Urinary bladder (tissue), 4 donors: ENCODE measurements around the gene STRA8. TPM values are rescaled to one million over a fixed set of nuclear protein-coding genes. Genes with fewer than 3 reads are reported as not detected.

Source experiments
- DNase-seq: peaks from one replicate; pipeline ENCODE4 v3.0.0-alpha.2; 2015; ENCODE audit errors: extremely low spot score
- H3K27ac ChIP-seq: one replicate; pipeline ENCODE4 v1.5.1; 2013; ENCODE audit warnings: low read depth, mild to moderate bottlenecking, moderate library complexity
- H3K36me3 ChIP-seq: one replicate; pipeline ENCODE4 v1.6.1; 2013; ENCODE audit warnings: mild to moderate bottlenecking, moderate library complexity; ENCODE audit not compliant: insufficient read depth
- H3K4me1 ChIP-seq: one replicate; pipeline ENCODE4 v1.6.1; 2013; ENCODE audit warnings: mild to moderate bottlenecking, moderate library complexity; ENCODE audit not compliant: insufficient read depth
- H3K4me3 ChIP-seq: one replicate; pipeline ENCODE4 v1.5.1; 2013; ENCODE audit warnings: low read depth, low read length
- WGBS: extraction: QIAGEN DNeasy Blood & Tissue Kit; methylation state at CpG from one replicate; pipeline ENCODE4 v1.1.7; 2013; 5-methylcytosine and 5-hydroxymethylcytosine counted together
- polyA plus RNA-seq: library from polyadenylated mRNA; stranded (reverse); fragments of 200-250 nt; gene quantifications from one replicate; pipeline ENCODE4 v1.2.3, GENCODE V29; 2013
- total RNA-seq: library from RNA; depleted of rRNA; stranded (reverse); fragments of >200 nt; gene quantifications from one replicate; pipeline ENCODE4 v1.2.3, GENCODE V29; 2014
- donor health status: healthy with polysubstance abuse.
- donor health status: healthy.

STRA8 gene, protein sequence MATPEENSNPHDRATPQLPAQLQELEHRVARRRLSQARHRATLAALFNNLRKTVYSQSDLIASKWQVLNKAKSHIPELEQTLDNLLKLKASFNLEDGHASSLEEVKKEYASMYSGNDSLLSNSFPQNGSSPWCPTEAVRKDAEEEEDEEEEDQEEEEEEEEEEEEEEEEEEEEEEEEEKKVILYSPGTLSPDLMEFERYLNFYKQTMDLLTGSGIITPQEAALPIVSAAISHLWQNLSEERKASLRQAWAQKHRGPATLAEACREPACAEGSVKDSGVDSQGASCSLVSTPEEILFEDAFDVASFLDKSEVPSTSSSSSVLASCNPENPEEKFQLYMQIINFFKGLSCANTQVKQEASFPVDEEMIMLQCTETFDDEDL
- not detected for total RNA-seq
- polyA plus RNA-seq = not detected

DNA sequence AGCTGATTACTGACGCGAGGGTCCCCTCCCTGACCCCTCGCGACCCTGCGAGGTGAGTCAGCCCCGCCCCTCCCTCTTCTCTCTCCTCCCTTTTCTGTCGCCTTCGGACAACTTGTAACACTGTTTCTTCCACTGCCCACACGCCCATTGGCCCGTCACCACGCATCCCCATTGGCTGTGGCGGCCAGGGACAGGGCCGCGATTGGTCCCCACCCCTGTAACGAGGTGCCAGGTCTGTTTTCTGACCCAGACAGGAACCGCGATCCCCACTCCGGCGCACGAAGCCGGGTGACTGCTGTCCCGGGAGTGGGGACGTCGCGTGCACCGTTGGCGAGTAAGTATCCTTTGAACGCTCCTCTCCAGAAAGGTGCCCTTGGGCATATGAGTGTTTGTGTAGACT lies at the start of gene STRA8:
Gene STRA8, plus strand, starts transcription at position 269 of the 400 bp plus-strand sequence. CDS start 6,687 bp downstream, outside the sequence.
- no peak within 1 kb of the TSS for H3K4me3 ChIP-seq
- no peaks in the 10 kb centered on the region for H3K36me3 ChIP-seq
- no peak within 1 kb of the TSS for H3K27ac ChIP-seq
- DNase-seq = no peak
- H3K4me1 ChIP-seq = no peaks in the 10 kb centered on the region
- WGBS = 94% methylated on average over 28 of the region's 28 CpGs

DNA sequence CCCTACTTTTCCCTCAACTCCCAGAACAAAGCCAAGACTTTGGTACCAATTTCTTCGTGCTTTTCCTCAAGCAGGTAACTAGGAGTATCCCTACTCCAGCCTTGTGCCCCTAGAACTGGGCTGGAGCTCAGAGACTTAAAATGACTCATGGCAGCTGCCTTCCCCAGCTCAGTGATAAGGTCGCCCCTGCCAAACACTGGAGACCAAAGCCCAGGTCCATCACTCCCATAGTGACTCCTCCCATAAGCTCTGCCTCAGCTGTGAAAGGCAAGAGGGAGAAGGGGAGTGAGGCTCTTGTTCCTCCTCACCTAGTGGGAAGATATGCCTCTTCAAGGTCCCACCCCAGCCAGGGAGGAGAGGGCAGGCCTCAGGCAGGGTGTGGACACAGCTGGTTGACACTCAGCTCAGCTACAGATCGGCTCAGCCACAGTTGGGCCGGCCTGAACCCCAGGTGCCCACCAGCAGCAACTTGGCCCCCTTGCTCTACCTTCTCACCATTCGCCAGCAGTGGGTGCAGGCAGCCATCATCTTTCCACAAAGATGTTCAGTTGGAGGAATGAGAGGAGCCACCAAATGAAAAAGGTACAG lies 49.3 kb upstream of the STRA8 start:
- no peaks in the 10 kb centered on the region for H3K4me1 ChIP-seq
- no peak overlapping the region for H3K4me3 ChIP-seq
- 95% methylated on average over 5 of the region's 5 CpGs for WGBS
- no peak for DNase-seq
- peaks cover 7% of the 10 kb centered on the region for H3K36me3 ChIP-seq
- H3K27ac ChIP-seq = no peak overlapping the region

DNA sequence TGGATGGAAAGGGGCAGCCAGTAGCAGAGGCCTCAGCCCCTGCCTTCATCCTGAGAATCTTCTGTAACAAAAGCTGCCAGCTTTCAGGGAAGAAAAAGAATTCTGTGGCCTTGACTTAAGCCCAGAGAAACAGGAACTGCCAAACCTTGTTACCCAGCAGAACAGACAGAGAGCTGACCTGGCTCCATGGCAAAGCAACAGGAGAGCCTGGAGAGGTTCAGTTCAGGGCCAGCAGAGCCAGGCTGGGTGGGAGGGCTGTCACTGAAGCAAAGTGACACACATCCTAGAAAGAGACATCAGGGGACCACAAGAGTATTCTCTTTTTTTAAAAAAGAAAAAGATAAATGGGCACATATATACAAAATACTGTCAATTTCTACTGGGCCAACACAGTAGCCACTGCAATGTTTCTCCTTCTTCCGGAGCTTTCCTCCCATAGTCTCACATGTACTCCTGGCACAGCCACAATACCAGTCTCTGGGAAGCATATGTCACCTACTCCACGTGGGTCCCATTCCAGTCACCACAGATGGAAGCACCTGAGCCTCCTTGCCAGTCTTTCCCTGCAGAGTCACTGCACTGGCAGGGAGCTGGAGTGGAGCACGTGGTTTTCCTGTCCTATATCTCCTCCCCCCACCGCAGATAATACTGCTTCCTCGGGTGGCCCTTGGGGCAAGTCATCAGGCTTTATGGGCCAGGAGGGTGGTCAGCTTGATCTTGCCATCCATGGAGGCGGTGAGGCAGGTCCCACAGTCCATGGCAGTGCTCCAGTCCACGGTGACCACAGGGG lies 48.0 kb upstream of the STRA8 start:
- Histone ChIP-seq H3K36me3 (peaks cover 8% of the 10 kb centered on the region), H3K27ac (no peak overlapping the region), H3K4me1 (no peaks in the 10 kb centered on the region), H3K4me3 (no peak overlapping the region)
- 88% methylated on average over 7 of the region's 7 CpGs for WGBS
- DNase-seq = no peak

DNA sequence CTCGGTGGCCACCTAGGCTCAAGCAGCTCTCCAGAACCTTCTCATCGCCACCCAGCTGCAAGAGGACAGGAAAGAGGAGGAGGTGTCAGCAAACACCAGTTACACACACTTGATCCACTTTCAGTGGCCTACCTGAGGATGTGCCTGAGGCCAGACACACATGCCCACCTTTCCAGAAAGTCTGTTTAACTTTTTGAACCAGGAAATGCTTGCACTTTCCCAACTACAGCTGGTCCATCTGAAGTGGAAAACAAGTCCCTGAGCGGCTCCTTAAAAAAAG lies 47.4 kb upstream of the STRA8 start:
- no peak for DNase-seq
- Histone ChIP-seq H3K36me3 (peaks cover 8% of the 10 kb centered on the region), H3K27ac (no peak overlapping the region), H3K4me1 (no peaks in the 10 kb centered on the region), H3K4me3 (no peak overlapping the region)
- WGBS = 96% methylated on average over 3 of the region's 3 CpGs

DNA sequence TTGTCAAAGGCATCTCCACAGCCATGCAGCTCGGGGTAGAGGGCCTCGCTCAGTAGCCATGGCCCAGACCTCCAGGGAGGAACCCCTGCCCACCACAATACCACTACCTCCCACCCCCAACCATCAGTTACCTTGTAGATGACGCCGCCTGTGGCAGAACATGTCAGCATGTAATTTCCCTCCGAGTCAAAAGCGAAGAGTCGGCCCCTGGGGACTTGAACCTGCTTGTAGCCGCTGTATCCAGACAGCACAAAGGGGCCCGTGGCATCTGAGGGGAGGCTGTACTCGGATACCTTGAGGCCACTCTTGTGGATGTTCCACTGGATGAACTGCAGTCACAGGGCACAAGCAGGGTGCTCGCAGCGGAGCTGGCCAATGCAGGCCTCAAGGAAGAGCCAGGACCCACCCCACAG lies 46.8 kb upstream of the STRA8 start:
- H3K36me3 ChIP-seq = peaks cover 8% of the 10 kb centered on the region
- 92% methylated on average over 12 of the region's 12 CpGs for WGBS
- DNase-seq = no peak
- H3K27ac ChIP-seq = no peak overlapping the region
- H3K4me3 ChIP-seq = no peak overlapping the region
- no peaks in the 10 kb centered on the region for H3K4me1 ChIP-seq

DNA sequence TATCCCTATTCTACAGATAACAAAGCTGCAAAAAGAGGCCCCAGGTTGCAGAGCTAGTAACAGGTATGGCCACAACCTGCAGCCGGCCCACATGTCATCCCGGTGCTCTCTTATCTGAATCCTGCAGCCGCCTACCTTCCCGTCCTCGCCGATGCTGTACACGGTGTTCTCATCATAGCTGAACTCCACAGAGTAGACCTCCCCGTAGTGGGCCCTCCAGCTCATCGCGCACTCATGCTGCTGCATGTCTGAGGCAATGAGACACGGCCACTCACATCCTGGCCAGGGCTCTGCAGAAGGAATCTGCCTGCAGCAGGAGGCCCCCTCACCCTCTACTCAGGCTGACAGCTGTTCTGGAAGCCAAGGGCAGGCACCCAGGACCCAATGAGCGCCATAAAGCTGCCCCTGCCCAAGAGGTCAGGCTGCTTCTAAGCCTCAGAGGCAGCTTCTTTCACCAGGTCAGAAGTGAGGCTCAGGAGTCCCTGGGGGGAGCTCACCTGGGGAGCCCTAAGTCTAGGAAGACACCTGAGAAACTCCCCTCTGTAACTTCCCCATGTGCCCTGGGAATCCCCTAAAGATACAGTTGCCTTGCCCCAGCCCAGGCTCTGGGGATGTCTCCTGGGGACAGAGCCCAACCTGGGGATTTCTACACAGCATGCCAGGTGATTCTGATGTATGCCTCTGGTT lies 45.2 kb upstream of the STRA8 start:
- Histone ChIP-seq H3K36me3 (peaks cover 10% of the 10 kb centered on the region), H3K4me1 (no peaks in the 10 kb centered on the region), H3K4me3 (no peak overlapping the region), H3K27ac (no peak overlapping the region)
- WGBS = 93% methylated on average over 12 of the region's 12 CpGs
- no peak for DNase-seq

DNA sequence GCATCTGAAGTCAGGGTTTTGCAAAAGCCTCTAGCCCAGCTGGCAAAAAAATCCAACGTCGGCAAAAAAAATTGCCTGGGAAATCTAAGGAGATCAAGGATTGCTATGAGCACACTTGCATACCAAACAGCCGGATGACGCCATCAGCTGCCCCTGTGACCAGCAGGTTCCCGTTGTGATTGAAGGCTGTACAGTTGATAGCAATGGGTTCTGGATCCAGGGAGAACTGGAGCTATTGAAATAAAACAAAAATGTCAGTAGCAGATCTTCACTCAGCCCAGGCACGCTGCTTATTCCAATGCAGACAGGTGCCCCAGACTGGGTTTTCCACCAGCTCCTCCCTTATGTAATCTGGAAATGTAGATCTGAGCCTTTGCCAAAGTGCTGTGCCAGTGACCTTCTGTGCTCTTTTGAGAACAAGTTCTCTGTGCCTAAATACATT lies 44.4 kb upstream of the STRA8 start:
- no peak for DNase-seq
- WGBS = 93% methylated on average over 6 of the region's 6 CpGs
- Histone ChIP-seq H3K27ac (no peak overlapping the region), H3K4me1 (no peaks in the 10 kb centered on the region), H3K4me3 (no peak overlapping the region), H3K36me3 (peaks cover 10% of the 10 kb centered on the region)

DNA sequence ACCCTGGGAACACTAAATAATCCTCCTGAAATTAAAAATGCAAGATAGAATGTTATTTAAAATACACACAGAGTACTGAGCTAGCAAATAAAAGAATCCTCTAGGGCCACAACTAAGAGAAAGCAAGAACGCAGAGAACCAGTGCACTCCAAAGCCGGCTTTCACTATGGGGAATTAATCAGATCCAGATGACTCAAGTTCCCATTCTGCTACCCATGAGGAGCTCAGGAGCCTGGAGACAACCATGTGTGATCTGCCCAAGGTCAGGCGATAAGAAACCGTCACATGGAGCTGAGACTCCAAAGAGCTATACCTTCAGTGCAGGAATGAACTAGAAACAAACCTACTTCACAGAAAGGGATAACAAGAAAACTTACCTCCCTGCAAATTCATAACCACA lies 43.7 kb upstream of the STRA8 start:
- H3K4me1 ChIP-seq = no peaks in the 10 kb centered on the region
- DNase-seq = no peak

DNA sequence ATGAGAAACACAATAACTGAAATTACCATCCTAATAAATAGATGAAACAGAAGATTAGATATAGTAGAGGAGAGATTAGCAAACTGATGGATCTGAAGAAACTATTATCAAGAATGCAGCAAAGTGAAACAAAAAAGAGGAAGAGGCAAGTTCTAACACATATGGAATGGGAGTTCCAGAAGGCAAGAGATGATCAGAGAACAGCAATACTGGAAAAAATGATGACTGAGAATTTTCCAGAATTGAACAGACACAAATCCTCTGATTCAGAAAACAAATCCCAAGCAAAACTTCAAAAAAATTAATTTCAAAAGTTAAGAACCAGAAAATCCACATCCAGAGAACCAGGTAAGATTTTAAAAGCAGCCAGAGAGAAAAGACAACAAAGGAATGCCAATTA lies 42.9 kb upstream of the STRA8 start:
- no peak for DNase-seq
- peaks cover 10% of the 10 kb centered on the region for H3K36me3 ChIP-seq
- H3K4me3 ChIP-seq = no peak overlapping the region
- no peak overlapping the region for H3K27ac ChIP-seq
- no peaks in the 10 kb centered on the region for H3K4me1 ChIP-seq

More for the DNA sequence above, 43.7 kb upstream of the STRA8 start:
- Histone ChIP-seq H3K27ac (no peak overlapping the region), H3K4me3 (no peak overlapping the region), H3K36me3 (peaks cover 10% of the 10 kb centered on the region)
- 72% methylated on average over 4 of the region's 4 CpGs for WGBS

DNA sequence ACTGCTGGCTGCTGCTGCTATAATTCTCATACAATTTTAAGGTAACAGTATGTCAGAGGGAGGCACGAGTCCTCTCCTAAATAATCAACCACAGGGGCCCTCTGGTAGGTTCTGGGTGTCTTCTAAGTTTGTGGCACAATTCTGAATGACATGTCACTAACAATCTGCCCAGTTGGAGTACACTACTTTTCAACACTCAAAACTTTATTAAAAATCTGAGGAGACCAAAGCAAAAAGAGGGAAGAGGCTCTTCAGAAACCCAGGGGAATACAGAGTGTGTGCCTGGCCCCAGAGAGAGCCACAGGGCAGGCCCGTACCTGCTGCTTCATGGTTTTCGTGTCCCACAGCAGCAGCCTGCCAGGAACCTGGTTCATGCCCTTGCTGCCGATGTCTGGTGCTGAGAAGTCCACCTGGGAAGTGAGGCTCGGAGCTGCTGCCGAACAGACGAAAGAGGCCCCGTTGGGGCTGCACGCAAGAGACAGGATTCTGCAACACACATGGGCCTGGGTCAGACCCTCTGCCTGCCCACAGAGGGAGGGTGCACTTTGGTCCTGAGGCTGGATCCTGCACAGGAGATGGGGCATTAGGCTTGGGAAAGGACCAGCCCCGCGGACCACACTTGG lies 40.6 kb upstream of the STRA8 start:
- DNase-seq = no peak
- H3K4me1 ChIP-seq = no peaks in the 10 kb centered on the region
- no peak overlapping the region for H3K4me3 ChIP-seq
- H3K36me3 ChIP-seq = peaks cover 8% of the 10 kb centered on the region
- WGBS = 92% methylated on average over 11 of the region's 11 CpGs
- no peak overlapping the region for H3K27ac ChIP-seq

DNA sequence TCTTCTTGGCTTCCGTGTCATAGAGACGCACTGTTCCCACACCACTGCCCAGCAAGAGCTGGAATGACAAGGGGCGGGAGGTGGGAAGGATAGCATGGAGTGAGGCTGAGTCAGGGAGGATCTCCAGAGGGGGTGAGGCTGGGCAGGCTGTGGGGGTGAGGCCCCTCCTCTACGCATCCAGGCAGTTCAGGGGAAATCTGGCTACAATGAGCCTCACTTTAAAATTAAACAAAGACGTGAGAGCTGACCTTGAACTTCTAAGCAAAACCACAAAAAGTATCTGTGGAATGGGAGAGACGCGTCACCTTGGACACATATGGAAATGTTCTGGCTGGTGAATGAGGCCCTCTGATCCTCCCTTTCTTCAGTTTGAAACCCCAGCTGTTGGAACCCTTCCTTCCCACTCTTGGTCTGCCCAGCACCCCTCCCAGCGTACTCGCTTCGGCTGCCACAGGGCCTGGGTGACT lies 40.0 kb upstream of the STRA8 start:
- H3K36me3 ChIP-seq = peaks cover 8% of the 10 kb centered on the region
- 86% methylated on average over 10 of the region's 10 CpGs for WGBS
- no peak for DNase-seq

DNA sequence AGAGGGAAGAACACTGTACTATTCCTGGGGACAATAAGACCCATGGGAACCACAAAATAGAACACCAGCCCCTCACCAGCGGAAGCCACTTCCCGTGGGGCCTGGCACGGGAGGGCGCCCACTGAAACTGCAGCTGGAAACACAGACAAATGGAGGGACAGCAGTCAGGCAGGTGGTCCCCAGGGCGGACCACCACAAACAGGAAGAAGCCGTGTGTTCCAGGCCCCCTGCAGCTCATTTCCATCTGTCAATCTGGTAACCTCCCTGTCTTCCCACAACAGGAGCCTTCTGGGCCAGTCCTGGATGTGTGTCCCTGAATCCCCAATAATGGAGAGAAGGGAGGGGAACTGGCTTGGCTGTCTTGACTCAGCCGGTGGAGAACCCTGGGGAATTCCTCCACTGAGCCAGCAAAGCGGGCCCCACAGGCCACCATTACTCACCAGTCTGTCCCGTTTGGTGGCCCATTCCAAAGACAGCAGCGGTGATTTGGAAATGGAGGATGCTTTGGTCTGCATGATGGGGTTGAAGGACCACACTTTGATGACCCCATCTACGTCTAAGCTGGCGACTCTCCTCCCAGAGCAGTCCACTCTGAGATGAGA lies 39.0 kb upstream of the STRA8 start:
- no peak for DNase-seq
- Histone ChIP-seq H3K36me3 (peaks cover 5% of the 10 kb centered on the region), H3K4me1 (no peaks in the 10 kb centered on the region), H3K4me3 (no peak overlapping the region), H3K27ac (no peak overlapping the region)
- WGBS = 87% methylated on average over 12 of the region's 12 CpGs

More for the DNA sequence above, 40.0 kb upstream of the STRA8 start:
- Histone ChIP-seq H3K4me1 (no peaks in the 10 kb centered on the region), H3K4me3 (no peak overlapping the region), H3K27ac (no peak overlapping the region)

DNA sequence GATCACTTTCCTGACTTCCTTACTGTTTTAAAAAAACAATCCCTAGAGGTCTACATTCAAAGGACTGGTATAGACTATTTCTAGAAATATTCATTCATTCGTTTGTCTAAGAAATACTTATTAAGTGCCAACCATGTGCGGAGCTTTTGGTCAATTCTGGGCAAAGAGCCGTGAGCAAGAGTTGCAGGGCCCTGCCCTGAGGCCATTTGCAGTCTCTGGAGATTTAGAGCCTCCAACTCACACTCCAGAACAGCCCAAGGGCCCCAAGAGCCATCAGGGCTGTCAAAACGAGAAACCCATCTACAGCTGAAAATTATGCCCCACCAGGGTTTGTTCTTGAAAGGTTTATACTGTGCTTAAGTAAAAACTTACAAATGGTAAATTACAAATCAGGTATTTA lies 38.5 kb upstream of the STRA8 start:
- 89% methylated on average over 4 of the region's 4 CpGs for WGBS
- H3K4me1 ChIP-seq = no peaks in the 10 kb centered on the region
- H3K4me3 ChIP-seq = no peak overlapping the region
- DNase-seq = no peak
- H3K36me3 ChIP-seq = peaks cover 5% of the 10 kb centered on the region
- H3K27ac ChIP-seq = no peak overlapping the region
